Trophoblast cell (in vitro differentiated cells and primary cell): ENCODE results near the gene CCDC187.

Experiments
- DNase-seq, 2 donors: peaks; one replicate each; pipeline ENCODE4 v3.0.0-alpha.2; 2016
- H2AFZ ChIP-seq: 2 replicates; pipeline ENCODE4 v1.6.1; 2013; ENCODE audit warnings: low read length, moderate library complexity, mild to moderate bottlenecking; ENCODE audit not compliant: insufficient read depth, poor library complexity
- H2AK5ac ChIP-seq: 2 replicates; pipeline ENCODE4 v1.6.1; 2013; ENCODE audit warnings: mild to moderate bottlenecking, low read length
- H2BK120ac ChIP-seq: 2 replicates; pipeline ENCODE4 v1.6.1; 2013; ENCODE audit warnings: low read length, mild to moderate bottlenecking, moderate library complexity; ENCODE audit not compliant: insufficient read depth, poor library complexity
- H2BK12ac ChIP-seq: 2 replicates; pipeline ENCODE4 v1.6.1; 2013; ENCODE audit warnings: mild to moderate bottlenecking, low read length, moderate library complexity
- H2BK5ac ChIP-seq: 2 replicates; pipeline ENCODE4 v1.6.1; 2013; ENCODE audit warnings: low read length, low read depth, moderate library complexity, mild to moderate bottlenecking; ENCODE audit not compliant: poor library complexity
- H3K14ac ChIP-seq: 2 replicates; pipeline ENCODE4 v1.6.1; 2013; ENCODE audit warnings: mild to moderate bottlenecking, low read length
- H3K18ac ChIP-seq: 2 replicates; pipeline ENCODE4 v1.6.1; 2013; ENCODE audit warnings: mild to moderate bottlenecking, low read length
- H3K23ac ChIP-seq: 2 replicates; pipeline ENCODE4 v1.6.1; 2013; ENCODE audit warnings: low read length
- H3K27ac ChIP-seq: 2 replicates; pipeline ENCODE4 v1.5.1; 2013; ENCODE audit warnings: low read depth, mild to moderate bottlenecking, inconsistent platforms, low read length, moderate library complexity
- H3K27me3 ChIP-seq: 2 replicates; pipeline ENCODE4 v1.6.1; 2013; ENCODE audit warnings: inconsistent platforms, mild to moderate bottlenecking, low read length, moderate library complexity; ENCODE audit not compliant: insufficient read depth
- H3K36me3 ChIP-seq, 2 experiments: 1 replicate in 1 of 2; 2 replicates in 1 of 2; pipeline ENCODE4 v1.6.1; 2013; ENCODE audit warnings: low read length in 2 of 2, mild to moderate bottlenecking in 2 of 2, moderate library complexity in 1 of 2; ENCODE audit not compliant: insufficient read depth in 2 of 2, control insufficient read depth in 1 of 2
- H3K4ac ChIP-seq: 2 replicates; pipeline ENCODE4 v1.6.1; 2013; ENCODE audit warnings: low read depth, mild to moderate bottlenecking, low read length, moderate library complexity
- H3K4me1 ChIP-seq, 2 experiments: 1 replicate in 1 of 2; 2 replicates in 1 of 2; pipeline ENCODE4 v1.6.1; 2013; ENCODE audit warnings: low read length in 2 of 2, mild to moderate bottlenecking in 2 of 2, moderate library complexity in 1 of 2; ENCODE audit not compliant: insufficient read depth in 2 of 2, control insufficient read depth in 1 of 2
- H3K4me2 ChIP-seq: 2 replicates; pipeline ENCODE4 v1.6.1; 2013; ENCODE audit warnings: inconsistent platforms, mild to moderate bottlenecking, low read length, moderate library complexity
- H3K4me3 ChIP-seq: 2 replicates; pipeline ENCODE4 v1.5.1; 2013; ENCODE audit warnings: mild to moderate bottlenecking, low read depth, low read length, inconsistent platforms
- H3K79me1 ChIP-seq: one replicate; pipeline ENCODE4 v1.6.1; 2013; ENCODE audit warnings: low read length
- H3K79me2 ChIP-seq: 2 replicates; pipeline ENCODE4 v1.6.1; 2013; ENCODE audit warnings: low read length, mild to moderate bottlenecking; ENCODE audit not compliant: control insufficient read depth, insufficient read depth, poor library complexity
- H3K9ac ChIP-seq: 2 replicates; pipeline ENCODE4 v1.6.1; 2013; ENCODE audit warnings: mild to moderate bottlenecking, low read length
- H3K9me3 ChIP-seq: 2 replicates; pipeline ENCODE4 v1.6.1; 2013; ENCODE audit warnings: low read depth, mild to moderate bottlenecking, control low read depth, inconsistent platforms, low read length; ENCODE audit not compliant: insufficient read depth
- H4K12ac ChIP-seq: 2 replicates; pipeline ENCODE4 v1.6.1; 2013; ENCODE audit warnings: low read depth, mild to moderate bottlenecking, low read length, moderate library complexity
- H4K8ac ChIP-seq: 2 replicates; pipeline ENCODE4 v1.6.1; 2013; ENCODE audit warnings: low read depth, mild to moderate bottlenecking, low read length, moderate library complexity
- H4K91ac ChIP-seq: one replicate; pipeline ENCODE4 v1.6.1; 2013; ENCODE audit warnings: low read depth, mild to moderate bottlenecking, low read length, moderate library complexity
- WGBS: extraction: QIAGEN DNeasy Blood & Tissue Kit; methylation state at CpG from one replicate; pipeline ENCODE4 v1.1.7; 2013; ENCODE audit warnings: missing lambda C conversion rate; ENCODE audit not compliant: insufficient read length, insufficient coverage; ENCODE audit errors: extremely low coverage; 5-methylcytosine and 5-hydroxymethylcytosine counted together

Gene CCDC187

GRCh38 chr9:136293476-136294077, 10.3 kb downstream of the CCDC187 start:
- H3K14ac ChIP-seq: no peak overlapping the region
- no peak overlapping the region for H4K8ac ChIP-seq
- H3K36me3 ChIP-seq: no peaks in the 10 kb centered on the region
- H3K79me2 ChIP-seq: no peaks in the 10 kb centered on the region
- H2BK12ac ChIP-seq: no peak overlapping the region
- H3K9ac ChIP-seq: no peak overlapping the region
- H3K4me2 ChIP-seq: no peak overlapping the region
- WGBS: 100% methylated on average over 5 of the region's 14 CpGs
- H3K9me3 ChIP-seq: peaks cover 18% of the 10 kb centered on the region
- no peak overlapping the region for H4K91ac ChIP-seq
- peaks cover 2 to 3% of the 10 kb centered on the region in 2 experiments for H3K4me1 ChIP-seq
- peak overlapping the region; percentile 23 for H3K4me3 ChIP-seq
- no peak overlapping the region for H3K4ac ChIP-seq
- no peaks in the 10 kb centered on the region for H3K27me3 ChIP-seq
- no peak overlapping the region for H3K27ac ChIP-seq
- DNase-seq: no peak
- no peak overlapping the region for H2AK5ac ChIP-seq
- H2BK120ac ChIP-seq: no peak overlapping the region
- no peak overlapping the region for H3K18ac ChIP-seq
- no peak overlapping the region for H2AFZ ChIP-seq
- no peak overlapping the region for H2BK5ac ChIP-seq
- H3K79me1 ChIP-seq: no peaks in the 10 kb centered on the region
- peak overlapping the region; percentile 15 for H3K23ac ChIP-seq
- no peak overlapping the region for H4K12ac ChIP-seq

DNA sequence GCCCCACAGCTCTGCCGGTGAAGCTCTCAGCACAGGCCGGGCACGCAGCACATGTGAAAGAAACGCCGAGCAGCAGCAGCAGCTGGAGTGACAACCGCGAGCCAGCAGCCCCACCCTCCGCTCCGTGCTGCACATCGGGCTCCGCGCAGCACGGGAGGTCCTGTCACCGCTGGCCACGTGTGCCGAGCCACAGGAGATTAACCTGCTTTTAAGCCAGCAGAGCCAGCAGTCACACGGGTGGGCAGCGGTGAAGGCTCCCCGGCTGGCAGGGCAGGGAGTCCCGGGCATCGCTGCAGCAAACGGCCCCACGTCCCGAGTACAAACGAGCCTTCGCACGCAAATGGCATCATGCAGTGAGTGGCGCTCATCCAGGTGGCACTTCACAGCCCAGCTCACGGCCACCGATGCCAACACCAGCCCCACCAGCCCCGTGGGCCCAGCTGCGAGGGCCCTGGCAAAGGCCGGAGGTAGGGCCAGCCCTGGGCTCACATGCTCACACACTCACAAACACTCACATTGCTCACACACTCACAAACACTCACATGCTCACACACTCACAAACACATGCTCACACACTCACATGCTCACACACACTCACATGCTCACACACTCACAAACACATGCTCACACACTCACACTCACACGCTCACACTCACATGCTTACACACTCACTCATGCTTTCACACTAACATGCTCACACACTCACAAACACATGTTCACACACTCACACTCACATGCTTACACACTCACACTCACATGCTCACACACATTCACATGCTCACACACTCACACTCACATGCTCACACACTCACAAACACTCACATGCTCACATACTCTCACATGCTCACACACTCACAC, 11.1 kb downstream of the CCDC187 start:
- Histone ChIP-seq H3K4me2 (no peak overlapping the region), H3K36me3 (no peaks in the 10 kb centered on the region), H3K79me1 (no peaks in the 10 kb centered on the region), H3K9ac (no peak overlapping the region), H4K91ac (no peak overlapping the region), H3K4ac (no peak overlapping the region), H2AFZ (no peak overlapping the region), H4K8ac (no peak overlapping the region), H2AK5ac (no peak overlapping the region), H3K4me3 (peak overlapping the region; percentile 35), H3K14ac (no peak overlapping the region), H3K27me3 (no peaks in the 10 kb centered on the region), H2BK12ac (no peak overlapping the region), H4K12ac (no peak overlapping the region), H3K23ac (peak overlapping the region; percentile 15), H3K79me2 (no peaks in the 10 kb centered on the region), H3K9me3 (peaks cover 18% of the 10 kb centered on the region), H2BK5ac (no peak overlapping the region), H3K27ac (no peak overlapping the region), H3K4me1 (peaks cover 3 to 6% of the 10 kb centered on the region in 2 experiments), H3K18ac (no peak overlapping the region), H2BK120ac (no peak overlapping the region)
- no CpG with 5 or more reads among the region's 34 CpGs for WGBS
- DNase-seq: no peak

GRCh38 chr9:136292026-136292538, 11.8 kb downstream of the CCDC187 start:
- Histone ChIP-seq H3K4me1 (peaks cover 3 to 6% of the 10 kb centered on the region in 2 experiments), H2AFZ (no peak overlapping the region), H2AK5ac (no peak overlapping the region), H4K91ac (no peak overlapping the region), H4K8ac (no peak overlapping the region), H3K18ac (no peak overlapping the region), H3K9ac (no peak overlapping the region), H4K12ac (no peak overlapping the region), H3K36me3 (no peaks in the 10 kb centered on the region), H3K27ac (no peak overlapping the region), H2BK120ac (no peak overlapping the region), H3K4me2 (no peak overlapping the region), H3K79me2 (no peaks in the 10 kb centered on the region), H3K14ac (no peak overlapping the region), H3K4ac (no peak overlapping the region), H3K4me3 (no peak overlapping the region), H3K23ac (no peak overlapping the region), H3K79me1 (no peaks in the 10 kb centered on the region), H3K27me3 (no peaks in the 10 kb centered on the region), H2BK5ac (no peak overlapping the region), H3K9me3 (peaks cover 18% of the 10 kb centered on the region), H2BK12ac (no peak overlapping the region)
- DNase-seq: no peak
- WGBS: no CpG with 5 or more reads among the region's 19 CpGs

GRCh38 chr9:136291306-136292025, 12.4 kb downstream of the CCDC187 start:
- Histone ChIP-seq H3K27ac (no peak overlapping the region), H2BK120ac (no peak overlapping the region), H4K12ac (no peak overlapping the region), H3K4me3 (no peak overlapping the region), H3K18ac (no peak overlapping the region), H4K91ac (no peak overlapping the region), H3K14ac (no peak overlapping the region), H3K36me3 (no peaks in the 10 kb centered on the region), H3K9me3 (peaks cover 18% of the 10 kb centered on the region), H2AK5ac (no peak overlapping the region), H3K27me3 (peaks cover 4% of the 10 kb centered on the region), H3K79me2 (no peaks in the 10 kb centered on the region), H2AFZ (no peak overlapping the region), H3K4me1 (peaks cover 3 to 6% of the 10 kb centered on the region in 2 experiments), H2BK5ac (no peak overlapping the region), H3K4ac (no peak overlapping the region), H2BK12ac (no peak overlapping the region), H3K23ac (no peak overlapping the region), H4K8ac (no peak overlapping the region), H3K4me2 (no peak overlapping the region), H3K9ac (no peak overlapping the region), H3K79me1 (no peaks in the 10 kb centered on the region)
- no CpG with 5 or more reads among the region's 22 CpGs for WGBS
- no peak for DNase-seq
